Activated CD4-positive, alpha-beta T cell treated with anti-CD3 and anti-CD28 coated beads, Interleukin-10, Interleukin-2, amounts not matched to agents 100 ng/mL and 50 ng/mL, durations not matched to agents 16 hours and 8 hours (primary cell): ENCODE data around the gene EXD2.
"Not testable (repeated sequence)": the region's sequence is repeated elsewhere in the genome, so short reads cannot be mapped to it uniquely, and the experiment has no call there.

Experiments
- DNase-seq: peaks from one replicate; pipeline ENCODE4 v3.0.0-alpha.2; 2020

The EXD2 gene

DNA sequence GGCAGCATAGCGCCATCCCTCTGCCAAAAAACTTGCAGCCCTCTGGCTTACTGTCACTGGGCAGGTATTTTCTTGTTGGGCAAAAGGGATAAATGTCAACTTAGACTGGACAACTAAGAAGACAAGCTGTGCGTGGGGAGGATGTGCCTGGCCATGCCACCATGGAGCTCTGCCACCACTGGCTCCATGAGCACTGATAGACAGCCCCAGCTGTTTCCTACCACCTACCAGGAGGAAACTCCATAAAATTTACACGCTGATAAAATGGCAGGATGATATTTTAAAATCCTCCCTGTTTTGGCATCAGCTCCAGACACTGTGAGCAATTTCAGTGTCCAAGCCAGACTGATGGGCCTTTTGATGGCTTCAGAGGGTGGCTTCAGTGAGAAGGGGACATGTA lies 61.6 kb downstream of the EXD2 start:
- no peak for DNase-seq

DNA sequence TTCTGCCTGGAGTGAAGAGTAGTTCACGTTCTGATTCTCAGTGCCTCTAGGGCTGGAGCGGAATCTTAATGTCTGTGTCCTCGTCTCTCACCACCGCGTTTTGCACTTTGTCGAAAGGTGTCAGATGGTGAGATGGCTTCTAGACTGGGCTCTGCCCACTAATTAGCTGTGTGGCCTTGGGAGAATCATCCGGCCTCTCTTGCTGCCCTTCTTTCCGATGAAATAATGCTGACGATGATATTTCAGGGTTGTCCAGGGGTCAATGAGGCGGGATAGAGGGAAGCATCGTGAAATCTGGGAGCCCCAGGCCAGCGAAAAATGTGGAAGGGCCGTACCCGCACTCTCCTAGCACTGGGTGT lies 67.8 kb downstream of the EXD2 start:
- DNase-seq = no peak

DNA sequence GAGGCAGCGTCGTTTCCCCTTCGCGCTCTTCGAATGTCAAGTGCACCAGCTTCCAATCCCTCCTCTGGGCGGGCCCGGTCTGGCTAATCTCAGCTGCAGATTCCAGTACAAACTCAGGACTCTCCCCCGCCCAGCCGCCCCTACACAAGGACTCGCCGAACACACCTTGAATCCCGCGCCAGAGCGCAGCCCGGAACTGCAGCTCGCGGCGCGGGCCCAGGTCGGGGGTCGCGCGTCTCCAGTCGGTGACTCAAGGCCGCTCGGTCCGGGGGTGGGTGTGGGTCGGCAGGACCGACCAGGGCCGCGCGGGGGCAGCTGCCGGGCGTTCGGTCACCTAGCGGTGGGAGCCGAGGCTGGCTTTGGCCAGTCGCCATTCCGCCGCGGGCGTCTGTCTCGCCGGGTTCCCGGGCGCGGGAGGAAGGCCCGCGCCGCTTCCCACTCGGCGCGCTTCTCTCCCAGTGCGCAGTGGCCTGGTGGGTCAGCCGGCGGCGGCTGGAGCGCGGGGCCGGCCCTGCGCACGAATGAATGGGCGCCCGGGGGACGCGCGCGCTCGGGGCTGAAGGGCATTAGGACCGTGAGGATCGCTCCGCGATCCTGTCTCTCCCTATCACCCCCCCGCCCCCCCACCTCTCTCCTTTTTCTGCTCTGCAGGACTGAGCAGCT lies 68.4 kb downstream of the EXD2 start, which contains the start of gene GALNT16:
Gene GALNT16, plus strand, starts transcription at position 632 of the 663 bp plus-strand sequence. CDS start 133 bp downstream, outside the sequence.
- DNase-seq = no peak

DNA sequence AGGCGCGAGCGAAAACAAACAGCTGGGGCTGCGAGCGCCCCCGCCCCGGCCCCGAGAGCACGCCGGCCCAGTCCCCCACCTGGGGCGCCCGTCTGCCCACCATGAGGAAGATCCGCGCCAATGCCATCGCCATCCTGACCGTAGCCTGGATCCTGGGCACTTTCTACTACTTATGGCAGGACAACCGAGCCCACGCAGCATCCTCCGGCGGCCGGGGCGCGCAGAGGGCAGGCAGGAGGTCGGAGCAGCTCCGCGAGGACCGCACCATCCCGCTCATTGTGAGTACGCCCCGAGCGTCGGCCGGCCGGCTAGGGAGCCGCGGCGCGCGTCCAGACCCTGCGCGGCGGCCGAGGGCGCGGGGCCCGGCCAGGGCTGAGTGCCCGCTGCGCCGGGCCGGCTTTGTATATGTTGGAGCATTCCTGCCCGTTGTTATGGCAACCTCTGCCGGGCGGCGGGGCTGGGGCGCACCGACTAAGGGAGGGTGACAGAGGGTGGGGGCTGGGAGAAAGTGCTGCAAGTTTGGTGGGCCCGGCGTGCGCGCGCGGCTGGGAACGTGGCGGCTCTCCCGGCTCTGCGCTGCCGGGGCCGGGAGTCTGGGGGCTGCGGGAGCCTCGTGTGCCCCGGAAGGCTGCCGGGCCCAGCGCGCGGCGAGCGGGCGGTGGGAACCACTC lies 69.0 kb downstream of the EXD2 start:
- peak; percentile 11 for DNase-seq

DNA sequence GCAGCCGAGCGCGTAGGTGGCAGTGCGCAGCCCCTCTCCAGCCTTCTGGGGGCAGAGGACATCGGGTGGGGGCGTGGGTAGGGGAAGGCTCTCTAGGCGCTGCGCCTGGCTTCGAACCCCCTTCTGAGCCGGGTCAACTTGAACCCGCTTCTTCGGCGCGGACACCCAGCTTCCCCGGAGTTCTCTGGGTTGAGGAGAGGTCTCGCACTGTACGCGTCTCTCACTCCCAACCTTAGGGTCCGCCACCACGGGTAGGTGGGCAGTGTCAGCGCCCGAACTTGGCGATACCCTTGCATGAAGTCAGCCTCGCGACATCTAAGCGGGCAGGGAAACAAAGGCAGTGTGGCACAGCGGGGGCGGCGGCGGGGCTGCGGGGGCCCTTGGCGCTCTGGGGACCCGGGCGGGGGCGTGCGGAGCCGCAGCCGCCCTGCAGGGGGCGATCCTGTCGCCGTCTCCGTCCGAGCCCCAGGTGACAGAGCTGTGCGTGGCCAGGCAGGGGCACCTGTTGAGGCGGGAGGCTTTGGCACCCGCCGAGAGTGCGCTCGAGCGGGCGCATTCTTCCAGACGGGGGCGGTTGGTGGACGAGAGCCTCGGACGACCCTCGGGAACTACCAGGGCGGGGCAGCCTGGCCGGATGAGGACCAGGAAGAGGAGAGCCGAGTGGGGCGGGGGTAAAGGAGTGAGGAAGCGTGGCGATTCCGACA lies 69.7 kb downstream of the EXD2 start:
- DNase-seq = peak; percentile 50

DNA sequence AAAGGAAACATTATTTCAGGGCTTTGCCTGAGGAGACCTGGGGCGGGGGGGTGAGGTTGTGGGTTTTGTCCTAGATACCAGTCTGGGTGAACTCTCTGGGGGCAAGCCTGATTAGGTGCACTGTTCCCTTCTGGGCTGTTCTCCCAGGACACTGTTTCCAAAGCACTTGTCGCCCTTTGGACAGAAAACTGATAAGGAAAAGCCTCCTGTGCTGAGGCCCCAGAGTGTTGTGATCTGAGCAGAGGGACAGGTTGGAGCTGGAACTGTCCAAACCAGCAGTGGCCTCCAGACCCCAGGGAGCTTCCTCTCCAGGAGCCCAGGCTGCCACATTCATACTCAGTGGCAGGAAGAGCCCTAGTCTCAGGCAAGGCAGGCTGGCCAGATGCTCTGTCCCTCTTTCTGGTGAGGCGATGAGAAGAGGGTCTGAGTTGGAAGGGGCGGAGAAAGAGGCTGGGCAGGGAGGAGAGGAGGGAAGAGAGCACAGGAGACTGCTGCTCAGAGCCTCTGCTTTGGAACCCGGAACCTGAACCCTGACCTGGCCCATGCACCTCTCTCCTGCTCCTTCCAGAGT lies 70.5 kb downstream of the EXD2 start:
- no peak for DNase-seq

DNA sequence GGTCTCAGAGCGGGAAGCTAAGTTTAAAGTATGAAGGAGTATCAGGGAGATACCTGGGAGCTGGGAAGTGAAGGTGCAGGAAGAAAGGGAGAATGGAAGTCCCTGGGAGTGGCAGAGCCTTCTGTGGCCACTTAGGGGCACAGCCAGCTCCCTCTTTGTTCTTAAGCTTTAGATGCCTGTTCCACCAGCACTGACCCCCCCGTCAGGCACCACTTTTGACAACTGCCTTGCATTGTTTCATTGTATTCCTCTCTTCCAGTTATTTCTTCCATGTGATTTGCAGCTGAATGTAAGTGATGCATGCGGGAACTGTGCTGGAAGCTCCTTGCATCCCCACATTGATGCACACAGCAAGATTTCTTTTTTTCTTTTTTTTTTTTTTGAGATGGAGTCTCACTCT lies 71.2 kb downstream of the EXD2 start:
- no peak for DNase-seq

DNA sequence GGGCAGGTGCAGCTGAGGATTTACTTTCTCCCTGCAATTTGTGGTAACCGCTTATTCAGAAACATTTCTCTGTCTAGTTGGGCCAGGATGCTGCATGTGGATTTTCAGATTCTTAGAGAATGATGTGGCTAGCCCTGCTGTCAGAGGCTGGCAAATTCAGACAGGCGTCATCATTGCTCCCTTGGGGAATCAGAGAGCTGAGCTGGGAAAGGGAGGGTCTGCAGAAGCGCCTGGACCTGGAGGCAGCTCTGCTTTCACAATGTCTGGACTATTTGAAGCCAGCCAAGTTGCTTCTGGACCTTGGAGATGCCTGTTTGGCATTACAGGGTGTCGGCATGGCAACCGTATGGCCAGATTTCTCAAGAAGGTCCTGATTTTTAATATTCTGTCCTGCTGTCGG lies 72.1 kb downstream of the EXD2 start:
- DNase-seq = no peak

DNA sequence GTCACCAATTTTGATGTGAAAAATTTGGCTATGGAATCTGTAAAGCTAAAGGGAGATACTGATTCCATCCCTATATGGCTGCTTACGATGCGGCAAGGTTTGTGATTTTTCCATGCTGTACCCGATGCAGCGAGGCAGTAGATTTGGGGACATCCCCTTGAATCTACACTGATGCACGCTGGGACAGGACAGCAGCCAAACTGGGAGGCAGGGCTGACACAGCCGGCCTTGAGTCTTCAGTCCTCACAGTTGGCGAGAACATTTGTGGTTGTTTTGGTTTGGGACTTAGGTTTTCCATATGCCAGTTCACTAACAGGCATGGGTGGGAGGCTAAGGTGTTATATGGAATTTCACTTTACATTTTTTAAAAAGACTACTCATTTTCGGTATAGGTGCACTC lies 72.5 kb downstream of the EXD2 start:
- DNase-seq = no peak

DNA sequence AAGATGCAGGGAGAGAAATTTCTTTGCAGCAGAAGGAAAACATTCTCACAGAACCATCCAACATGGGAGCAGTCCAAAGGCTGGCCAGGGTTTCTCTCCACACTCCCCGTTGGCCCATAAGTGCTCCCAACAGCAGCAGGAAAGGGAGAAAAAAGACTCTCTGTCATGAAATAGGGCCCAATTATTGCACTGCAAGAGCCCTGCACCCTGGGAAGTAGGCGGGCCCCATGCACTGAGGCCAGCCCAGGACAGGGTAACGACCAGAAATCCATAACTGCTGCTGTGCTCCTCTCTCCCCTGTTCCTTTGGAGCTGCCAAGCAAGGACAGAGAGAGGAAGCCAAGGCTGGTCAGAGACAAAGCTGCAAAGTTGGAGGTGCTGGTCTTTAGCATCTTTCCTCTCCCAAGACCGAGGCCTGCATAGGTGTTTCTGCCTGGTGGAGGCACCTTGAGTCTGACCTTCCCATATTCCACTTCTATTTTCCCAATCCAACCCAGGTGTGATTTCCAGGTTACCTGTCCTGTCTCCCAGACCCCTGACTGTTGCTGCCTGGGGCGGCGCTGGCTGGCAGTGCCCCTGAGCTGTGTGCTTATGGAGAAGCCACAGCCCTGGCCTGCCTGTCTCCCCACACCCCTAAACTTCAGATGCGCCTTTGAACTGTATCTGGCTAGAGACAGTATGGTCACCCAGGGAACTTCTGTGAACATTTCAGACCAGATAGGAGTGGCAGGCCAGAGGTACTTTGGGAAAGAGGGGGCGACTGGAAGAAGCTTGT lies 75.5 kb downstream of the EXD2 start:
- DNase-seq = no peak

DNA sequence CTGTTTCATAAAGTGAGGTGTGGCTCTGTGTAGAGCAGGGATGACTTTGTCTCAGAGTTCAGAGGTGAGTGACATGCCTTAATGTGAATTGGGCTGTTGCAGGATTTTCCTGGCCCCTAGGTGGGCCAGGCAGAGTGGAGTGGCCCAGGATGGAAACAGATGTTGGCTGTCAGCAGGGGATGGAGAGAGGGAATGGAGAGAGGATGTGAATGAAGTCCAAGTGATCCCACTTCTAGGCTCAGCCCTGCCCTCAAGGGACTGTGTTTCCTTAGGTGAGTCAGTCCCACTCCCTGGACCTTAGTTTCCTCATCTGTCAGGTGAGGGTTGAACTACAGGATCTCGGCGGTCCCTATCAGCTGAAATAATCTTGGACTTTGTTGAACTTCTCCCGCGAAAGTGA lies 76.2 kb downstream of the EXD2 start:
- no peak for DNase-seq

DNA sequence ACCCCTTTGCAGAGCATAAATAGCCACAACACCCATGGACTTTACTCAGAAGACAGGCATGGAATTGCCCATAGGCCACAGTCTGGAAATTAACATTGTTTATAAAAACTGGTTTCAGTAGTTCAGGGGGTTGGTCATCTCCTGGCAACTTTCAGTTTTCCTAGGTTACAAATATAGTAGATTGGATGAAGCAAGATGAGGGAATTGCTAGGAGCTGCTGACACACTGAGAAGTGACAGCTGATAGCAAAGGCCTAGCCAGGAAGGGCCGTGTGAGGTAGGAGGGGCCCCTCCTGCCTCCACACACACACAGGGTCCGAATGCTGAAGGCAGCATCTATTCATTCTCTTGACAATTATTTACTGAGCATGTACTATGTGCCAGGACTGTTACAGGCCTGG lies 76.9 kb downstream of the EXD2 start:
- DNase-seq = no peak

DNA sequence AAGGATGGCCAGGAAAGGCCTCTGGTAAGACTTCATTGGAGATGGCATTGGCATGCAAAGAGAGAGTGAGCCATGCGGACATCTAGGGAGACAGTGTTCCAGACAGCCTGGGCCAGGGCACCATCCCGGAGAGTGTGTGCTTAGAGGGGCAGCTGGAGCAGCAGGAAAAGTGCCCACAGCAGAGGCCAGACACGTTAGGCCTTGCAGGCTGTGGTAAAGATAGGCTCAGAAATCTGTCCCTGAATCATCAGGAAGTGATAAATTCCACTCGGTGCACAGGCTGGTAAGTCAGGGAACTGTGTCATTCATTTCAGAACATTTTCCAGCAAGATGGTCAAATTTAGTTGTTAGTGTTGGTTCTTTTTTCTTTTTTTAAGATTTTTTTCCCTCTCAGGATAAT lies 77.5 kb downstream of the EXD2 start:
- no peak for DNase-seq

DNA sequence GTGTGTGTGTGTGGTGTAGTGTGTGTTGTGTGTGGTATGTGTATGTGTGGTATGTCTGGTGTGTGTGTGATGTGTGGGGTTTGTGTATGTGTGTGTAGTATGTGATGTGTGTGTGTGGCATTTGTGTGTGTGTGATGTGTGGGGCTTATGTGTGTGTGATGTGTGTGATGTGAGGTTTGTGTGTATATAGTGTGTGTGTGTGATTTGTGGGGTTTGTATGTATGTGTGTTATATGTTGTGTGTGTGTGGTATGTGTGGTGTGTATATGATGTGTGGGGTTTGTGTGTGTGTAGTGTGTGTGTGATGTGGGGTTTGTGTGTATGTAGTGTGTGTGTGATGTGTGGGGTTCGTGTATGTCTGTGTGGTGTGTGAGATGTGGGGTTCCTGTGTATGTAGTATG lies 78.1 kb downstream of the EXD2 start:
- DNase-seq = no peak

DNA sequence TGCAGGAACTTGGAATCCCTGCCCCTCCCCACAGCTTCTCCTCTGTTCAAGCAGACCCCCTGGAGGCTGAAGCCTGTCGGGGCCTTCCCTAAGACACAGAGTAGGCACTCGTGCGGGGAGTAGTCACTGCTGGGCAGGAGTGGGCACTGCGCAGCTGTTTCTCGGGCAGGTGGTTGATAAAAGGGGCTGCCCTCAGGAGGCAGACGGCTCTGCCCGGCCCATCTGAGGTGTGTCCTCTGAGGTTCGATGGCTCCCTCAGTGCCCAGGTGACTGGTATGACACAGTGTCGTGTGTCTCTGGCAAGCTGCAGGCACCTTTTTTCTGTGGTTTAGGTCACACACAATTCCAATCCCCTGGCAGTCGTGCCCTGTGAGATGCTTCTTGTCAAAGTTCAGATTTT lies 78.8 kb downstream of the EXD2 start:
- DNase-seq = no peak

DNA sequence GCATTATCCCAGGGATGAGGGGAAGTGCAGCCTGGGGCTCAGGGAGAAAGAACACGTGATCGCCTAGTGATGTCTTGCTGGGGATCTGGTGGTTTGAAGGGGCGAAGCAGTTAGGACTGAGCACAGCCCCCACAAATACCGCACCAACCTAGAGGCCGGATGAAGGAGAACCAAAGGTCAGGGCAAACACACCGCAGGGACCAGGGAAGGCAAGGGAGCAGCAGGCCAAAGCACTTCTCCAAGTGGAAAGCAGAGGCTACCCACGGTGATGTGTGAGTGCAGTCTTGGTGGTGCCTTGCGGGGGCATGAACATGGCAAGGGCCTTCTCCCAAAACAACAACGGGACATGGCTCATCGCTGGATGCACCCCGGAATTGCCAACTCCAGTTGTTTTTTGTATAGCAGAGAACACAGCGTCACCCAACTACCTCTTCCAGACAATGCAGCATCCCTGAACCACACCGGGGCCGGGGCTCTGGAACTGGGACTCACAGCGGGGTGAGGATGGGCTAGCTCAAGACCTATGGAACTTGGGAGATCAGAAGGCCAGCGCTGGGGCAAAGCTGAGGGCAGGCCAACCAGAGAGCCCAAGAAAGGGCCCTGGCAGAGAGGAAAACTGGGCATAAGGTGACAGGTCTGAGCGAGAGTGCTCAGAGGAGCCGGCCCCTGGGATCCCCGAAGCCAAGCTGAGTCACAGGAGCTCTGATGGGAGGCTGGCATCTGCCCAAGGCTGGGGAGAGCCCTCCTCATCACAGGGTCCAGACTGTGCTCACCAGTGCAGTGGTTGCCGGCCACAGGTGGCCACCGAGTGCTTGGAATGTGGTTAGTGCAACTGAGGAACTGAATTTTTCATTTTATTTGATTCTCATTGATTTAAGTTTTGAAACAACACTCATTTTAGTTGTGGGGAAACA lies 79.8 kb downstream of the EXD2 start:
- DNase-seq = no peak

DNA sequence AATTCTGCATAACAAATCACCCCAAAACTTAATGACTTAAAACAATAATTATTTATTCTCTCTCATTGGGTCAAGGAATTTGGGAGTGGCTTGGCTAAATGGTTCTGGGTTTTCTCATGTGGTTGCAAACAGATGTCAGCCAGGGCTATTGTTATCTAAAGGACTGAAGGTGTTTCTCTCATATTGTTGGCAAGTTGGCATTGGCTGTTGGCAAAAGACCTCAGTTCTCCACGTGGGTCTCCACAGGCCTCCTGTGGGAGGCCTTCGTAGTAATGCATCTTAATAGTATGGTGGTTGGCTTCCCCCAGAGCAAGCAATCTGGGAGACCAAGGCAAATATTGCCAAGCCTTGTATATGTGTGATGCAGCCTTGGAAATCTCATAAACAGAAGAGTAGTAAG lies 83.0 kb downstream of the EXD2 start:
- DNase-seq = no peak

DNA sequence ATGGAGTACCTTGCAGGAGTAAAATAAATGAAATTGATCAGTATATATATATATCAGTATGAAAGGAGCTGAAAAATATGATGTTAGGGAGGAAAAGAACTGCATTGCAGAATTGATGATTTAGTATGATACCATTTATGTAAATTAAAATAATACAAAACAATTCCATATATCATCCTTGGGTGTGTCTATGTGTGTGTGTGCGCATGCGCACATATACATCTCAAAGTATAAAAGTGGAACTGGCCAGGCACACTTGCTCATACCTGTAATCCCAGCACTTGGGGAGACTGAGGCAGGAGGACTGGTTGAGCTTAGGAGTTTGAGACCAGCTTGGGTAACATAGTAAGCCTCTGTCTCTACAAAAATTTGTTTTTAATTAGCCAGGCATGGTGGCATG lies 84.0 kb downstream of the EXD2 start:
- no peak for DNase-seq

DNA sequence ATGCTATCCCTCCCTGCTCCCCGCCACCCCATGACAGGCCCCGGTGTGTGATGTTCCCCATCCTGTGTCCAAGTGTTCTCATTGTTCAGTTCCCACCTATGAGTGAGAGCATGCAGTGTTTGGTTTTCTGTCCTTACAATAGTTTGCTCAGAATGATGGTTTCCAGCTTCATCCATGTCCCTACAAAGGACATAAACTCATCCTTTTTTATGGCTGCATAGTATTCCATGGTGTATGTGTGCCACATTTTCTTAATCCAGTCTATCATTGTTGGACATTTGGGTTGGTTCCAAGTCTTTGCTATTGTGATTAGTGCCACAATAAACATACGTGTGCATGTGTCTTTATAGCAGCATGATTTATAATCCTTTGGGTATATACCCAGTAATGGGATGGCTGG lies 86.1 kb downstream of the EXD2 start:
- not testable (repeated sequence) for DNase-seq

DNA sequence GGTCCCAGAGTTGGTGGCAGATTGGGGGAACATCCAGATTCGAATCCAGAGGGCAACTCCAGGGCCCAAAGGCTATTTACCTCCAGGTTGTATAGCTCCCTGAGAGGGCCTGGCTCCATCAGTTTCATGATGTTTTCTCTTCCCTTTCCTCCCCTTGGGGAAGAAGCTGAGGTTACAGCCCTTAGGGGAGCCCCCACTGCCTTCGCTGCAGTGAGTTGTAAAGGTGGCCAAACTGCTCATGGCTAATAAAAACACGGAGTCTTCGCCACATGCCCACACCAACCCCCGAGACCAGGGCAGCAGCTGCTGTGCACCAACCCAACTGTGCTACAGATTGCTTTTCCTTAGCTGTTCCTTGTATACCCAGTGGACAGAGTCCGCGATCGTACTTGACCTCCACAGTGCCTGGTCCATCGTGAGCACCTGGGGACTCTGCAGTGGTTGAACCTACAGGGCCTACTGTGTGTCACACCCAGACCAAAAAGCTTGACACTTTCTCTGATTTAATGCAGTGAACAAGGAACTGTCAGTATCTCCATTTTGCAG lies 89.5 kb downstream of the EXD2 start:
- no peak for DNase-seq

DNA sequence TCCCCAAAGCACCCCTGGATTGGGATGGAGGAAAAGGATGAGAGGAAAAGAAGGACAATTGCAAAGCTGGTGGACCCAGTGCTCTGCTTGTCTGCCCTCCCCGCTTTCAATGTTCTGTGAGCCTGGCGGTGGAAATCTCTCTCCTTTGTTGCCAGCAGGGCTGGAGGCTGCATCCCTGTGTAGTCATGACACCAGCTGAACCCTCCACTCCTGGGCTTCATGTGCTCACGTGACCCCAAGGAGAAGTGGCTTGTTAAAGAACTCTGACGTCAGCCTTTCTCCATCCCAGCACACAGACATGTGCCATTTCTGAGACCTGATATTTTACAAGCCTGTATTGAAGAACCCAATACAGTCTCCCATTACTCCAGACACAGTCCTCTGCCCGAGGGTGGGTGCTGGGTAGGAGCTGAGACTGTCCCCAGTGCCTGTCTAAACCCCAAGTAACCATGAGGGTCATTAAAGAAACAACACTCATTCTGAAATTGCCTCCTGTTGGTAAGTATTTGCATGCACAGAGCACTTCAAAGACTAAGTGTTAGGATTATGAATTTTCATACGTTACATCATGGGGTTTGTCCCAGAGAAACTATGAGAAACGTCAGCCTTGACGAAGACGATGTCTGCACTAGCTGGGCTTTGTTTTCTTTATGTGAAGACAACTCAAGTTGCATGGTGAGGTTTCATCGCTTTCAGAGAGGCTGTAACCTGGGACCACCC lies 90.3 kb downstream of the EXD2 start:
- no peak for DNase-seq
